ENCODE data around the gene SRSF8.

Gene SRSF8

GRCh38 chr11:95055283-95055897 is 11.3 kb upstream of the SRSF8 start:
- DNase-seq (ENCODE audit: extremely low read depth, low read depth), result no peak
- no peak for TF ChIP-seq CTCF (IDR thresholded peaks at IDR 0.05; ENCODE audit: low read depth, low read length, missing control alignments)

GRCh38 chr11:95057959-95058358 is 8.8 kb upstream of the SRSF8 start:
- no peak for TF ChIP-seq CTCF (IDR thresholded peaks at IDR 0.05; ENCODE audit: low read depth, low read length, missing control alignments)
- no peak for DNase-seq (ENCODE audit: extremely low read depth, low read depth)
- H3K4me3 ChIP-seq (replicated peaks; ENCODE audit: low read depth, low read length), result no peak overlapping the region

More at GRCh38 chr11:95055283-95055897, 11.3 kb upstream of the SRSF8 start:
- no peak overlapping the region for H3K4me3 ChIP-seq (replicated peaks; ENCODE audit: low read depth, low read length)

GRCh38 chr11:95058621-95059020 is 8.1 kb upstream of the SRSF8 start:
- no peak for TF ChIP-seq CTCF (IDR thresholded peaks at IDR 0.05; ENCODE audit: low read depth, low read length, missing control alignments)
- no peak overlapping the region for H3K4me3 ChIP-seq (replicated peaks; ENCODE audit: low read depth, low read length)
- no peak for DNase-seq (ENCODE audit: extremely low read depth, low read depth)

- no peak overlapping the region for H3K4me3 ChIP-seq (replicated peaks; ENCODE audit: low read depth, low read length)
- no peak for TF ChIP-seq CTCF (IDR thresholded peaks at IDR 0.05; ENCODE audit: low read depth, low read length, missing control alignments)
- no peak for DNase-seq (ENCODE audit: extremely low read depth, low read depth)
Observed at GRCh38 chr11:95059046-95059445, 7.7 kb upstream of the SRSF8 start.

- no peak for DNase-seq (ENCODE audit: extremely low read depth, low read depth)
- no peak overlapping the region for H3K4me3 ChIP-seq (replicated peaks; ENCODE audit: low read depth, low read length)
- TF ChIP-seq CTCF (IDR thresholded peaks at IDR 0.05; ENCODE audit: low read depth, low read length, missing control alignments), result no peak
Observed at GRCh38 chr11:95065336-95065735, 1.4 kb upstream of the SRSF8 start.

GRCh38 chr11:95067039-95067840 is 521 bp downstream of the SRSF8 start:
- DNase-seq (ENCODE audit: extremely low read depth, low read depth), result no peak
- peak overlapping the region; percentile 82 for H3K4me3 ChIP-seq (replicated peaks; ENCODE audit: low read depth, low read length)
- peak; percentile 35 for TF ChIP-seq CTCF (IDR thresholded peaks at IDR 0.05; ENCODE audit: low read depth, low read length, missing control alignments)

All from HFF-Myc (cell line).